Spleen (tissue), 11 donors: ENCODE data around the gene LRBA. TPM values are rescaled to one million over a fixed set of nuclear protein-coding genes. Genes with fewer than 3 reads are reported as not detected.

Experiments
- DNase-seq: peaks from one replicate; pipeline ENCODE4 v3.0.0-alpha.2; 2020
- H3K27ac ChIP-seq, 8 donors: fragments of 200-600 bp; sonication (generic) in 7 of 8; 1 replicate in 4 of 8; 2 replicates in 4 of 8; pipeline versions ENCODE4 v1.5.0 to v1.8.0; 2016 to 2021; ENCODE audit warnings: inconsistent platforms in 4 of 8, mild to moderate bottlenecking in 4 of 8, moderate library complexity in 1 of 8
- H3K27me3 ChIP-seq, 7 donors: fragments of 200-600 bp; sonication (generic) in 6 of 7; replicated peaks in 1 of 7; 1 replicate in 4 of 7; 2 replicates in 3 of 7; pipeline versions ENCODE4 v1.5.0 to v1.8.0; 2016 to 2021; ENCODE audit warnings: inconsistent platforms in 3 of 7, mild to moderate bottlenecking in 1 of 7
- H3K36me3 ChIP-seq, 6 donors: fragments of 200-600 bp; sonication (generic) in 5 of 6; 1 replicate in 4 of 6; 2 replicates in 2 of 6; pipeline versions ENCODE4 v1.5.0 to v1.8.0; 2016 to 2021; ENCODE audit warnings: inconsistent platforms in 2 of 6
- H3K4me1 ChIP-seq, 6 donors: fragments of 200-600 bp; sonication (generic) in 5 of 6; 1 replicate in 3 of 6; 2 replicates in 3 of 6; pipeline versions ENCODE4 v1.5.0 to v1.8.0; 2016 to 2021; ENCODE audit warnings: inconsistent platforms in 3 of 6
- H3K4me3 ChIP-seq, 8 donors: fragments of 200-600 bp; sonication (generic) in 7 of 8; 1 replicate in 4 of 8; 2 replicates in 4 of 8; pipeline versions ENCODE4 v1.5.0 to v1.8.0; 2016 to 2021; ENCODE audit warnings: inconsistent platforms in 4 of 8, mild to moderate bottlenecking in 4 of 8, moderate library complexity in 2 of 8
- H3K9me3 ChIP-seq, 8 donors: fragments of 200-600 bp; sonication (generic) in 7 of 8; 1 replicate in 4 of 8; 2 replicates in 4 of 8; pipeline versions ENCODE4 v1.5.0 to v1.8.0; 2016 to 2021; ENCODE audit warnings: inconsistent platforms in 4 of 8
- CTCF ChIP-seq, 11 experiments: fragments of 200-600 bp in 7 of 11; fragments of 450-650 bp in 4 of 11; sonication (generic) in 4 of 11; IDR thresholded peaks in 8 of 11; conservative IDR thresholded peaks in 3 of 11; 1 replicate in 7 of 11; 2 replicates in 4 of 11; pipeline versions ENCODE4 v1.4.0 to v1.8.0; 2016 to 2021; ENCODE audit warnings: antibody characterized with exemption in 11 of 11, inconsistent platforms in 4 of 11, mild to moderate bottlenecking in 1 of 11
- POLR2A ChIP-seq, 3 donors: fragments of 450-650 bp; IDR thresholded peaks; one replicate each; pipeline ENCODE4 v1.5.1; 2017; ENCODE audit warnings: antibody characterized with exemption in 3 of 3, mild to moderate bottlenecking in 1 of 3
- POLR2AphosphoS5 ChIP-seq, 3 donors: sonication (generic); formaldehyde crosslinking; IDR thresholded peaks; one replicate each; pipeline ENCODE4 v1.5.1; 2017; ENCODE audit warnings: antibody characterized with exemption in 3 of 3
- WGBS, 5 donors: extraction: QIAGEN DNeasy Blood & Tissue Kit in 3 of 5; methylation state at CpG; one replicate each; pipeline versions ENCODE4 v1.1.5 to v1.1.7; 2013 to 2018; 5-methylcytosine and 5-hydroxymethylcytosine counted together
- intact Hi-C: fragments of 100-400 bp; cut with DNase I; formaldehyde crosslinking; loops from one replicate; pipeline ENCODE4 v1.15.0; 2023; ENCODE audit warnings: low total_unique reads
- polyA plus RNA-seq, 3 donors: library from polyadenylated mRNA; stranded (reverse); fragments of 200-250 nt; gene quantifications; one replicate each; pipeline ENCODE4 v1.2.1, GENCODE V29; 2013
- total RNA-seq, 7 donors: library from RNA; depleted of rRNA in 3 of 7; stranded (reverse); fragments of >200 nt in 3 of 7; fragmentation: NEBNext Ultra II Directional in 4 of 7; extraction: Animal tissue kit (Norgen Biotek cat#: 25700) in 4 of 7; gene quantifications; one replicate each; pipeline versions ENCODE4 v1.1.0 to v1.2.1, GENCODE V29; 2016 to 2021
- donor health status: healthy with polysubstance abuse.
- donor health status: DM: no; HTN: no; CAD: no; lungs with moderate emphysema.
- donor health status: DM: no; HTN: no; CAD: no.
- donor health status: Bipolar disorder and iron deficiency.
- donor health status: healthy.
- donor health status: DM: no; HTN: no; CAD: no.
- donor health status: DM: yes; HTN: yes; CAD: no.

Gene LRBA
- total and polyA plus RNA-seq, 10 donors = 8.2 to 84.9 (median 50.5) TPM

GRCh38 chr4:150822407-150822806 lies 192.7 kb downstream of the LRBA start:
- WGBS, 5 donors = 96 to 97% (median 96%) methylated on average over 5 of the region's 5 CpGs
- Histone ChIP-seq H3K27me3 (no peaks in the 10 kb centered on the region), H3K9me3 (no peaks in the 10 kb centered on the region), H3K36me3 (peaks cover 0 to 17% (median 0%) of the 10 kb centered on the region in 6 donors), H3K4me1 (peaks cover 0 to 16% (median 6%) of the 10 kb centered on the region in 6 donors), H3K4me3 (no peak overlapping the region), H3K27ac (no peak overlapping the region)
- DNase-seq = no peak
- intact Hi-C loops = no loop called here
- TF ChIP-seq POLR2AphosphoS5 (IDR thresholded peaks at IDR 0.05) = no peak
- TF ChIP-seq CTCF (IDR thresholded peaks at IDR 0.05 in 8 of 11, conservative IDR thresholded peaks at IDR 0.05 in 3 of 11) = no peak
- no peak for TF ChIP-seq POLR2A (IDR thresholded peaks at IDR 0.05)

GRCh38 chr4:150821641-150822040 lies 193.4 kb downstream of the LRBA start:
- no peak for TF ChIP-seq POLR2AphosphoS5 (IDR thresholded peaks at IDR 0.05)
- TF ChIP-seq POLR2A (IDR thresholded peaks at IDR 0.05) = no peak
- TF ChIP-seq CTCF (IDR thresholded peaks at IDR 0.05 in 8 of 11, conservative IDR thresholded peaks at IDR 0.05 in 3 of 11) = no peak
- H3K9me3 ChIP-seq = peaks cover 0 to 5% (median 0%) of the 10 kb centered on the region in 8 donors
- no peaks in the 10 kb centered on the region for H3K27me3 ChIP-seq
- intact Hi-C loops = no loop called here
- H3K4me1 ChIP-seq = peaks cover 0 to 8% (median 2%) of the 10 kb centered on the region in 6 donors
- no peak overlapping the region for H3K27ac ChIP-seq
- H3K4me3 ChIP-seq = no peak overlapping the region
- peaks cover 0 to 18% (median 0%) of the 10 kb centered on the region in 6 donors for H3K36me3 ChIP-seq
- no peak for DNase-seq

GRCh38 chr4:150820409-150820808 lies 194.7 kb downstream of the LRBA start:
- no peak for DNase-seq
- no peaks in the 10 kb centered on the region for H3K4me1 ChIP-seq
- peaks cover 0 to 23% (median 2%) of the 10 kb centered on the region in 6 donors for H3K36me3 ChIP-seq
- WGBS, 5 donors = 91 to 98% (median 95%) methylated on average over 1 of the region's 1 CpG
- intact Hi-C loops = no loop called here
- no peak overlapping the region for H3K27ac ChIP-seq
- no peak overlapping the region for H3K4me3 ChIP-seq
- peaks cover 0 to 5% (median 0%) of the 10 kb centered on the region in 8 donors for H3K9me3 ChIP-seq
- no peak for TF ChIP-seq CTCF (IDR thresholded peaks at IDR 0.05 in 8 of 11, conservative IDR thresholded peaks at IDR 0.05 in 3 of 11)
- no peak for TF ChIP-seq POLR2A (IDR thresholded peaks at IDR 0.05)
- no peak for TF ChIP-seq POLR2AphosphoS5 (IDR thresholded peaks at IDR 0.05)
- no peaks in the 10 kb centered on the region for H3K27me3 ChIP-seq

- H3K36me3 ChIP-seq = peaks cover 0 to 14% (median 2%) of the 10 kb centered on the region in 6 donors
- H3K4me1 ChIP-seq = no peaks in the 10 kb centered on the region
- H3K27me3 ChIP-seq = no peaks in the 10 kb centered on the region
- H3K27ac ChIP-seq = no peak overlapping the region
- TF ChIP-seq POLR2A (IDR thresholded peaks at IDR 0.05) (no peak), CTCF (IDR thresholded peaks at IDR 0.05 in 8 of 11, conservative IDR thresholded peaks at IDR 0.05 in 3 of 11) (no peak), POLR2AphosphoS5 (IDR thresholded peaks at IDR 0.05) (no peak)
- H3K4me3 ChIP-seq = no peak overlapping the region
- intact Hi-C loops = no loop called here
- no peak for DNase-seq
- peaks cover 0 to 5% (median 0%) of the 10 kb centered on the region in 8 donors for H3K9me3 ChIP-seq
Observed at GRCh38 chr4:150818661-150819060, 196.4 kb downstream of the LRBA start.
